SK-N-SH treated with all-trans-retinoic acid at 6 μM for 48 hours (cell line): Measurements from ENCODE around the gene GREB1.

Experiments
- ATAC-seq: fragments of 200-7000 bp; cut with Tn5 transposase; 3 replicates; pipeline ENCODE4 v1.9.1; 2020; ENCODE audit warnings: mild to moderate bottlenecking, moderate library complexity
- ARNTL ChIP-seq: fragments of 450-650 bp; formaldehyde crosslinking; IDR thresholded peaks from 2 replicates; pipeline ENCODE4 v1.5.0; 2020; ENCODE audit warnings: low read depth, mild to moderate bottlenecking, moderate library complexity, borderline replicate concordance
- BACH2 ChIP-seq: fragments of 250-450 bp; sonication (Bioruptor Pico); IDR thresholded peaks from 2 replicates; pipeline ENCODE4 v1.9.0; 2021; ENCODE audit warnings: mild to moderate bottlenecking, borderline replicate concordance
- CSDC2 ChIP-seq: fragments of 250-450 bp; sonication (Bioruptor Pico); IDR thresholded peaks from 2 replicates; pipeline ENCODE4 v1.5.0; 2020; ENCODE audit warnings: mild to moderate bottlenecking, moderate library complexity
- ESRRG ChIP-seq: fragments of 250-450 bp; sonication (Bioruptor Pico); IDR thresholded peaks from 2 replicates; pipeline ENCODE4 v1.6.1; 2021; ENCODE audit warnings: mild to moderate bottlenecking
- ISL1 ChIP-seq: fragments of 250-450 bp; sonication (Bioruptor Pico); IDR thresholded peaks from 2 replicates; pipeline ENCODE4 v2.1.2; 2022; ENCODE audit warnings: mild to moderate bottlenecking, moderate library complexity
- OSR1 ChIP-seq: fragments of 250-450 bp; sonication (Bioruptor Pico); IDR thresholded peaks from 2 replicates; pipeline ENCODE4 v1.8.0; 2022; ENCODE audit warnings: moderate library complexity, mild to moderate bottlenecking, inconsistent platforms
- PATZ1 ChIP-seq: fragments of 250-450 bp; sonication (Bioruptor Pico); IDR thresholded peaks from 2 replicates; pipeline ENCODE4 v1.8.0; 2020; ENCODE audit warnings: mild to moderate bottlenecking, moderate library complexity, borderline replicate concordance
- PPARA ChIP-seq: fragments of 250-450 bp; sonication (Bioruptor Pico); IDR thresholded peaks from 2 replicates; pipeline ENCODE4 v1.5.0; 2020; ENCODE audit warnings: mild to moderate bottlenecking, borderline replicate concordance
- RARB ChIP-seq: fragments of 250-450 bp; sonication (Bioruptor Pico); IDR thresholded peaks from 2 replicates; pipeline ENCODE4 v1.8.0; 2021; ENCODE audit warnings: mild to moderate bottlenecking, moderate library complexity
- SNAI2 ChIP-seq: fragments of 250-450 bp; sonication (Bioruptor Pico); IDR thresholded peaks from 2 replicates; pipeline ENCODE4 v1.5.0; 2020; ENCODE audit warnings: mild to moderate bottlenecking, moderate library complexity
- TCF4 ChIP-seq: fragments of 250-450 bp; sonication (Bioruptor Pico); IDR thresholded peaks from 2 replicates; pipeline ENCODE4 v1.8.0; 2021; ENCODE audit warnings: mild to moderate bottlenecking, moderate library complexity, borderline replicate concordance
- TOX ChIP-seq: fragments of 250-450 bp; sonication (Bioruptor Pico); IDR thresholded peaks from 2 replicates; pipeline ENCODE4 v1.8.0; 2021; ENCODE audit warnings: mild to moderate bottlenecking, moderate library complexity, borderline replicate concordance
- TSHZ2 ChIP-seq: fragments of 250-450 bp; sonication (Bioruptor Pico); IDR thresholded peaks from 2 replicates; pipeline ENCODE4 v1.5.0; 2020; ENCODE audit warnings: mild to moderate bottlenecking, moderate library complexity
- ZC3H10 ChIP-seq: fragments of 250-450 bp; sonication (Bioruptor Pico); IDR thresholded peaks from 2 replicates; pipeline ENCODE4 v1.5.1; 2021; ENCODE audit warnings: mild to moderate bottlenecking, moderate library complexity
- ZFP3 ChIP-seq: fragments of 250-450 bp; sonication (Bioruptor Pico); IDR thresholded peaks from 2 replicates; pipeline ENCODE4 v1.5.0; 2020; ENCODE audit warnings: mild to moderate bottlenecking, moderate library complexity
- ZFP30 ChIP-seq: fragments of 450-650 bp; formaldehyde crosslinking; IDR thresholded peaks from 2 replicates; pipeline ENCODE4 v1.5.0; 2022; ENCODE audit warnings: mild to moderate bottlenecking, moderate library complexity
- ZNF565 ChIP-seq: fragments of 450-650 bp; formaldehyde crosslinking; conservative IDR thresholded peaks from 2 replicates; pipeline ENCODE4 v1.5.0; 2020; ENCODE audit warnings: low read depth, mild to moderate bottlenecking, moderate library complexity
- ZNF8 ChIP-seq: fragments of 450-650 bp; formaldehyde crosslinking; IDR thresholded peaks from 2 replicates; pipeline ENCODE4 v1.5.0; 2020; ENCODE audit warnings: mild to moderate bottlenecking, moderate library complexity
- TF ChIP-seq, protein P1 (sequence below): fragments of 250-450 bp; sonication (Bioruptor Pico); IDR thresholded peaks from 2 replicates; pipeline ENCODE4 v1.5.1; 2020; ENCODE audit warnings: low read depth, mild to moderate bottlenecking, moderate library complexity
- TF ChIP-seq, protein P2 (sequence below): fragments of 250-450 bp; sonication (Bioruptor Pico); IDR thresholded peaks from 2 replicates; pipeline ENCODE4 v1.8.0; 2021; ENCODE audit warnings: low read depth, mild to moderate bottlenecking, moderate library complexity, borderline replicate concordance

The GREB1 gene

DNA sequence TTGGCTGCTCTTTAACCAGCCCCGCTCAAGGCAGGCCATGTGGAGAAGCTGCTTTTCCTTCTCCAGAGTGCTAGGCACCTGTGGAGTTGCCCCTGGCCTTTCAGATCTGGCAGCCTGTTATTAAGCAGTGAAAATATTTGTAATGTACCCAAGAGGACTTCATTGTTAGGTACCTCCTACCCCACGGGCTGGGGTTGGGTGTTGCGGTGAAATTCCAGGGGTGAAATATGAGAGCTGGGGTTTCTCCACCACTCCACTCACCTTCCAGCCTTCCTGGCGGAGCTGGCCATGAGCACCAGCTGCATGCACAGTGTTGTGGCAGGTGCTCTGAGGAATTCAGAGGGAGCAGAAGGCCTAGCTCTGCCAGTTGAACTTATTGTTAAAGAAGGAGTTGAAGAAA, 97.0 kb downstream of the GREB1 start:
- no peak for ATAC-seq
- TF ChIP-seq OSR1 (no peak), BACH2 (CRISPR knock-in tag) (no peak), TOX (CRISPR knock-in tag) (no peak), SNAI2 (CRISPR knock-in tag) (no peak), CSDC2 (no peak), ISL1 (CRISPR knock-in tag) (no peak), RARB (CRISPR knock-in tag) (no peak), ZNF565 (no peak), ZFP3 (no peak), ESRRG (CRISPR knock-in tag) (no peak), ZNF8 (CRISPR knock-in tag) (no peak), PPARA (CRISPR knock-in tag) (no peak), ZC3H10 (no peak), ZFP30 (CRISPR knock-in tag) (no peak), TSHZ2 (no peak), ARNTL (CRISPR knock-in tag) (no peak), TCF4 (CRISPR knock-in tag) (no peak), PATZ1 (no peak)
- TF ChIP-seq, protein P1, sequence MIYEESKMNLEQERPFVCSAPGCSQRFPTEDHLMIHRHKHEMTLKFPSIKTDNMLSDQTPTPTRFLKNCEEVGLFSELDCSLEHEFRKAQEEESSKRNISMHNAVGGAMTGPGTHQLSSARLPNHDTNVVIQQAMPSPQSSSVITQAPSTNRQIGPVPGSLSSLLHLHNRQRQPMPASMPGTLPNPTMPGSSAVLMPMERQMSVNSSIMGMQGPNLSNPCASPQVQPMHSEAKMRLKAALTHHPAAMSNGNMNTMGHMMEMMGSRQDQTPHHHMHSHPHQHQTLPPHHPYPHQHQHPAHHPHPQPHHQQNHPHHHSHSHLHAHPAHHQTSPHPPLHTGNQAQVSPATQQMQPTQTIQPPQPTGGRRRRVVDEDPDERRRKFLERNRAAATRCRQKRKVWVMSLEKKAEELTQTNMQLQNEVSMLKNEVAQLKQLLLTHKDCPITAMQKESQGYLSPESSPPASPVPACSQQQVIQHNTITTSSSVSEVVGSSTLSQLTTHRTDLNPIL: no peak
- TF ChIP-seq, protein P2, sequence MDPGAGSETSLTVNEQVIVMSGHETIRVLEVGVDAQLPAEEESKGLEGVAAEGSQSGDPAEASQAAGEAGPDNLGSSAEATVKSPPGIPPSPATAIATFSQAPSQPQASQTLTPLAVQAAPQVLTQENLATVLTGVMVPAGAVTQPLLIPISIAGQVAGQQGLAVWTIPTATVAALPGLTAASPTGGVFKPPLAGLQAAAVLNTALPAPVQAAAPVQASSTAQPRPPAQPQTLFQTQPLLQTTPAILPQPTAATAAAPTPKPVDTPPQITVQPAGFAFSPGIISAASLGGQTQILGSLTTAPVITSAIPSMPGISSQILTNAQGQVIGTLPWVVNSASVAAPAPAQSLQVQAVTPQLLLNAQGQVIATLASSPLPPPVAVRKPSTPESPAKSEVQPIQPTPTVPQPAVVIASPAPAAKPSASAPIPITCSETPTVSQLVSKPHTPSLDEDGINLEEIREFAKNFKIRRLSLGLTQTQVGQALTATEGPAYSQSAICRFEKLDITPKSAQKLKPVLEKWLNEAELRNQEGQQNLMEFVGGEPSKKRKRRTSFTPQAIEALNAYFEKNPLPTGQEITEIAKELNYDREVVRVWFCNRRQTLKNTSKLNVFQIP: no peak
- TF ChIP-seq, all 23 proteins: peak for 0

DNA sequence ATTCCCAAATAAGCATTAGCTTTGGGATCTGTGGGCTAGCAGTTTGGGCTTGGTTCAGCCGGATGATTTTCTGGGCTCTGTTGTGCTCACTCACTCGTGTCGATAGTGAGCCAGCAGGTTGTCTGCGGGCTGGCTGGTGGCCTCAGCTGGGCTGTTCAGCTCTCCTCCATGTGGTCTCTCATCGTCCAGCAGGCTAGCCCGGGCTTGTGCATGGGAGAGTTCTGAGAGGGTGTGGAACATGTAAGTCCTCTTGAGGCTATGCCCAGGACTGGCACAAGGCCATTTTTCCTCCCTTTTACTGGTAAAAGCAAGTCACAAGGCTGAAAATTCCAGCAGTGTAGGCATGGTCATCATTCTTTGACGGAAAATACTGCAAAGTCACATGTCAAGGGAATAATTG, 97.6 kb downstream of the GREB1 start:
- TF ChIP-seq PPARA (CRISPR knock-in tag): no peak
- TF ChIP-seq, all 23 proteins: peak for 0
- ATAC-seq: no peak

- no peak for ATAC-seq
- TF ChIP-seq ZFP3 (no peak), ESRRG (CRISPR knock-in tag) (no peak), ZFP30 (CRISPR knock-in tag) (no peak), ISL1 (CRISPR knock-in tag) (no peak), PATZ1 (no peak), OSR1 (no peak), TCF4 (CRISPR knock-in tag) (no peak), ZNF8 (CRISPR knock-in tag) (no peak), PPARA (CRISPR knock-in tag) (no peak), ZNF565 (no peak)
- TF ChIP-seq, protein P2: no peak
These were observed 100.2 kb downstream of the GREB1 start for GRCh38 chr2:11633923-11634478.
